GM18907 (cell line): Measurements from ENCODE around the gene GLRA3.
A peak's percentile ranks its signal among the peaks of the same experiment; 100 is the strongest.
"Not testable (repeated sequence)": the region's sequence is repeated elsewhere in the genome, so short reads cannot be mapped to it uniquely, and the experiment has no call there.

Source experiments
- ATAC-seq: cut with Tn5 transposase; IDR thresholded peaks from one replicate; pipeline ENCODE4 v1.9.1; 2021; ENCODE audit warnings: mild to moderate bottlenecking, moderate library complexity; ENCODE audit not compliant: unreplicated experiment

The GLRA3 gene

GRCh38 chr4:174716986-174717770 is 111.9 kb downstream of the GLRA3 start:
- no peak for ATAC-seq

DNA sequence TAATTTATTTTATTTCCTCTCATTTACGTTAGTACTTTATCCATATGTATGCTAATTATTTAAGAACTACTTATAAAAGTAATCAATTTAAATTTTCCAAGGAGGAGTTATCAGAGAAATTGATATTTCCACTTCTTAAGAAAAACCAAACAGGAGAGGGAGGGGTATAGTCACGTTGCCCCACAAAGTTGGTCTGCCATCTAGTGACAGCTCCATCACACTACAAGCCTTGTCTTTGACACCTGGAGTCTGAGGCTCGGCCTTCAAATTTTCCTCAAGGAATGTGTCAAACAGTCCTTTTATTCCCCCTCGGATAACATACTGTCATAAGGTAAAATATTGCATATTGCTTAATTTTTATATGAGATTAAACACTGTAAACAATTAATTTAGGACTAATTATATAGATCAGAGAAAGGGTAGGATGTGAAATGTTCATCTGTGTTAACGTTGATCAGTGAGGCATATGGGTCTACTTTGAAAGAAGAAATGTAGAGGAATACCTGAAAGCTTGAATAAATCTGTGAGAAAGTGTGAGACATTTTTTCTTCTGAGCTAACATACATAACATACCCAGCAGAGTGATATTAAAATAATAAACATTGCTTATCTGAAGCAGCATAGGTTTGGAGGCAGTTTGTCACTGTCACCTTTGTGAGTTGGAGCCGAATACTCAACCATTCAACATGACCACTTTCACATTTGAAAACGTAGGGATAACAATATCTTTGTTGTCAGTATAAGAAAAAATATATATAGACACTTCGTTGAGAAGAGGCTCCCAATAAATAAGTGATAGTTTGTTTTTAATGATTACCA is 114.4 kb downstream of the GLRA3 start:
- ATAC-seq, result peak; percentile 93

DNA sequence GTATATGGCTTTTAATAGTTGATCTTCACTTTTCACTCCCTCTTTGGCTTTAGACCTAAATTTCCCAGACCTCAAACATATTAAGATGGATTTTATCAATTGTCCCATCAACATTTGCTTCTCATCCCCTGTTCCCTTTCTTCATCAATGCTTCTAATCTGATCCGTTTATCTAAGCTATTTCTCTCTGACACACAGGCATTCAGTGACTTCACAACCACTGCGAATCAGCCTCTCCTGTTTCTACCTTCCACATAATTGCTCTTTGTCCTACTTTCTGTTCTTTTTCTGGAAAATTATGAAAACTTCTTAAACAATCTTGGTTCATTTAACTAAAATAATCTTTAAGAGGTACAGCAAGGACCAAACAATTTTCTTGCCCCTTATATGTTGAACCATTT is 115.2 kb downstream of the GLRA3 start:
- ATAC-seq, result no peak

DNA sequence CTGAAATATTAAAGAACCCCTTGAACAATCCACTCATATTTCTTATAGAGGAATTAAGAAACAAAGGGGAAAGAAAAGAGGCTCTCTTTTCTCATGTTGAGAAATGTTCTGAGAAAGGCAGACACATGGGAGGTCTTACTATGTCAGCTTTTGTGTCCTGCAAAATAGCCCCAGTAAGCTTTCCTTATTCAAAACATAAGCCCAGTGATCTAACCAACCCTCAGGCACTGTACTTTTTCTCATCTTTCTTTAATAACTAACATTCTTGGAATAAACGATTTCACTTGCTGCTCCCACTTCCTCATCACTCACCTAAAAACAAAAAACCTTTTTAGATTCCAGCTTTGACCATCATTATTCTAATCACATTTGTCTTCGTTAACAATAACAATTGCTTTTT is 115.9 kb downstream of the GLRA3 start:
- no peak for ATAC-seq

- no peak for ATAC-seq
Observed at GRCh38 chr4:174709526-174709925, 119.5 kb downstream of the GLRA3 start.

DNA sequence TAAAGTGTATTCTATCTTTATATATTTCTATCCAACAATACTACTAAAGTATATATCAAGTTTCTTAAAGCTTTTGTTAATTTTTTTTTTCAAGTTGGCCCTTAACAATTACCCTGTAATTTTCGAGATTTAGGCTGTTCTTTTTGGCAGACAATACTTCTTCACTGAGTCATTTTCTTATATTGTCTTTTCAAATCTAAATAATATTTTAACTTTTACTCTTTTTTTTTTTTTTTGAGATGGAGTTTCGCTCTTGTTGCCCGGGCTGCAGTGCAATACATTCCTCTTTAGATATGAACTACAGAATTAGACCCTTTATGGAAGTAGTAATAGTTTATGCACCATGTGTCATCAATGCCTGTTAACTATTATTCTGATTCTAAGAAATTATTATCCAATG is 120.7 kb downstream of the GLRA3 start:
- no peak for ATAC-seq

DNA sequence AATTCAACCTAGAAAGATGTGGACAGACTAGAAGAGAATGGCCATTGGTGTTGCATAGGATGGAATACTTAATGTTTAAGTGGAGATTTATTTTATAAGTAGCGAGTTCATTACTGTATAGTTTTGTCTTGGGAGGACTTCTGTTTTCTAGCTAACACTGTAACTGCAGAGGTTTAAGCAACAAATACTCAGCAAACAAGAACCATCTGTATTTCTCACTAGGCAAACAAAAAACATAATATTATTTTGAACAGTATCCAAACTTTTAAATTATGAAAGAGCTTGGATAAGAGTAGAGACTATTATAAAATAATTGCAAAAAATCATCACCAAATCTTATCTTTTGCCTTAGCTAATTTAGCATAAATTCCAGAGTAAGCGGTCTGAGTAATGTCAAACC is 121.1 kb downstream of the GLRA3 start:
- no peak for ATAC-seq

GRCh38 chr4:174707051-174707676 is 121.9 kb downstream of the GLRA3 start:
- peak; percentile 100 for ATAC-seq

- ATAC-seq, result no peak
Observed at GRCh38 chr4:174702979-174703478, 126.0 kb downstream of the GLRA3 start.

DNA sequence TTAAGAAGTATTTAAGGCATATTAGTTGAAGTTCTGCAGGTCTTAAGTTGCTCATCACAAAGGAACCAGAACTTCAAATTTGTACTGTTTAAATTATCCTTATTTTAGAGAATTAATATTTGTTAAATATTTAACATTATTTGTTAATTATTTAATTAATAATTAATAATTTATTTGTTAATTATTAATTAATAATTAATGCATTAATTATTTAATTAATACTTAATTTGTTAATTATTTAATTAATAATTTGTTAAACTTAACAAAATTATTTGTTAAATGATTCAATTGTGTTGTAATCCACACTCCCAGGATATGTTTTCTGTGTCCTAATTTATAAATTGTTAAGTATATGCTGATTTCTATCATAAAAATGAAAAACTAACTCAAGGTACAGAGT is 129.4 kb downstream of the GLRA3 start:
- ATAC-seq, result no peak

DNA sequence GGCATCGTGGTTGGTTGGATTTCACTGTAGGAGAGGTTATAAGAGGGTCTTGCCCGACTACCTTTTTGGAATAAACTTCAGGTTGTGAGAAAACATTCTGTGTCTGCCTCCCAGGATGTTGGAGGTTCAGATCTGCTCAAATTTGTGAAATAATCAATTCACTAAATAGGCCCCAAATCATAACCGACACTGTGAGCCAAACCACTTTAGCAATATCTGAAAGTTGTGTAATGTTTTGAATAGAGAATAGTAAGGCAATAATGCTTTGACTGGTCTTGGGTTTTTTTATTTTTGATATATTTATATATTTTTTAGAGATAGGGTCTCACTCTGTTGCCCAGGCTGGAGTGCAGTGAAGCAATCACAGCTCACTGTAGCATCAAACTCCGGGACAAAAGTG is 131.2 kb downstream of the GLRA3 start:
- ATAC-seq, result no peak

GRCh38 chr4:174697202-174697601 is 131.8 kb downstream of the GLRA3 start:
- no peak for ATAC-seq

- ATAC-seq, result no peak
Observed at GRCh38 chr4:174696657-174697056, 132.4 kb downstream of the GLRA3 start.

- ATAC-seq, result not testable (repeated sequence)
Observed at GRCh38 chr4:174691876-174692275, 137.2 kb downstream of the GLRA3 start.

GRCh38 chr4:174690665-174691064 is 138.4 kb downstream of the GLRA3 start:
- ATAC-seq, result no peak

DNA sequence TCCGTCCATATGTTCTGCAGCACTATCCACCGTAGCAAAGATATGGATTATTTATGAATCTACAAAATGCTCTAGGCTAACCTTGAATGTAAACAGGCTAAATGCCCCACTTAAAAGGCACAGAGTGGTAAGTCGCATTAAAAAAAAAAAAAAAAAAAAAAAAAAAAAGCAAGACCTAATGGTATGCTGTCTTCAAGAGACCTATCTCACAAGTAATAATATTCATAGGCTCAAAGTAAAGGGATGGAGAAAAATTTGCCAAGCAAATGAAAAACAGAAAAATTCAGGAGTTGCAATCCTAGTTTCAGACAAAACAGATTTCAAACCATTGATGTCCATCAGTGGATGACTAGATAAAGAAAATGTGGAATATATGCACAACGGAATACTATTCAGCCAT is 139.4 kb downstream of the GLRA3 start:
- no peak for ATAC-seq

- ATAC-seq, result no peak
Observed at GRCh38 chr4:174686826-174687225, 142.2 kb downstream of the GLRA3 start.

- no peak for ATAC-seq
Observed at GRCh38 chr4:174681723-174682300, 147.2 kb downstream of the GLRA3 start.

GRCh38 chr4:174674305-174674840 is 154.7 kb downstream of the GLRA3 start:
- no peak for ATAC-seq

DNA sequence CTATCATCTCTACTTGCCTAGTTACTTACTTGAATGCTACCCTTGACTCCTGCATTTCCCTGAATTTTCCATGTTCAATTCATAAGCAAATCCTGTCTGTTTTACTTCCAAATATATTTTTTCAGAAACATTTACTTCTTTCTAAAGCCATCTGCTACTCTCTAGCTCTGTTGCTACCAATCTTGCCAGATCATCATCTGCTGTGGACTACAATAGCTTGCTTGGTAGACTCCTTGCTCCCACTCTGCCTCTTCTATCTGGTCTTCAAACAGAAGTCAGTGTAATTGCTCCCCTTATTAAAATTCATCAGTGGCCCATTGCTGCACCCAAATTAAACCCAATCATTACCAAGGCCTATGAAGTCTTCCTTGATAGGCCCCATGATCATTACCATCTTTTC is 155.2 kb downstream of the GLRA3 start:
- ATAC-seq, result no peak

DNA sequence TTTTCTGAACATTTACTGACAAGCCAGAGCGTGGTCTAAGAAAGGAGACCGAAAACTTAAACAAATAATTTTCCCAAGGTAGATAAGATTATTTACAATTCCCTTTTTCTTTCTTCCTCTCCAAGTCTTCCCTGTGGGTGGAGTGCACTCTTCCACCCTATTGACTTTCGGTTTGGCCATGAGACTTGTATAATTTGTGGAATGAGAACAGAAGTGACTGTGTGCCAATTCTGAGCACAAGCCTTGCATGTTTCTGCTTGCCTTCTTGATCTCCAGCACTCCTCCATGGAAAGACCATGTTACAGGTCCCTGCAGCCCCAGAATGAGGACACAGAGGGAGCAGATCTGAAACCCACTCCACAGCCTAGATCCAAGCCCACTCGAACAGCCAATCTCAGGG is 156.8 kb downstream of the GLRA3 start:
- no peak for ATAC-seq
